Tibial artery (tissue), 4 donors: ENCODE measurements around the gene SEPSECS.

Source experiments
- DNase-seq, 2 donors: peaks; one replicate each; pipeline ENCODE4 v3.0.0-alpha.2; 2019
- H3K27ac ChIP-seq, 2 donors: fragments of 200-600 bp; sonication (generic) in 1 of 2; 1 replicate in 1 of 2; 2 replicates in 1 of 2; pipeline ENCODE4 v1.5.1; 2018 to 2019; ENCODE audit warnings: mild to moderate bottlenecking in 1 of 2
- H3K27me3 ChIP-seq, 2 donors: fragments of 200-600 bp; sonication (generic) in 1 of 2; one replicate each; pipeline versions ENCODE4 v1.5.1 to v1.6.0; 2016 to 2019
- H3K36me3 ChIP-seq, 3 donors: fragments of 200-600 bp; sonication (generic) in 2 of 3; one replicate each; pipeline ENCODE4 v1.5.1; 2016 to 2019; ENCODE audit warnings: mild to moderate bottlenecking in 2 of 3
- H3K4me1 ChIP-seq, 4 donors: fragments of 200-600 bp; sonication (generic) in 2 of 4; 1 replicate in 3 of 4; 2 replicates in 1 of 4; pipeline ENCODE4 v1.5.1; 2016 to 2019
- H3K4me3 ChIP-seq, 2 donors: fragments of 200-600 bp; sonication (generic) in 1 of 2; 1 replicate in 1 of 2; 2 replicates in 1 of 2; pipeline ENCODE4 v1.5.1; 2018 to 2019; ENCODE audit warnings: mild to moderate bottlenecking in 2 of 2
- H3K9me3 ChIP-seq, 3 donors: fragments of 200-600 bp; sonication (generic) in 1 of 3; one replicate each; pipeline ENCODE4 v1.5.1; 2016 to 2019
- CTCF ChIP-seq, 2 experiments: fragments of 200-600 bp in 1 of 2; fragments of 450-650 bp in 1 of 2; IDR thresholded peaks; one replicate each; pipeline ENCODE4 v1.5.1; 2017 to 2019; ENCODE audit warnings: antibody characterized with exemption in 2 of 2, mild to moderate bottlenecking in 1 of 2, moderate library complexity in 1 of 2
- intact Hi-C: fragments of 100-400 bp; cut with DNase I; formaldehyde crosslinking; loops from one replicate; pipeline ENCODE4 v1.15.0; 2023; ENCODE audit warnings: low total_unique reads

Gene SEPSECS

GRCh38 chr4:25184056-25184455 is 23.8 kb upstream of the SEPSECS start:
- no peak for DNase-seq
- Histone ChIP-seq H3K4me3 (no peak overlapping the region), H3K27me3 (no peaks in the 10 kb centered on the region), H3K36me3 (no peaks in the 10 kb centered on the region), H3K4me1 (no peaks in the 10 kb centered on the region), H3K9me3 (no peaks in the 10 kb centered on the region), H3K27ac (no peak overlapping the region)
- TF ChIP-seq CTCF (IDR thresholded peaks at IDR 0.05) = no peak
- intact Hi-C loops = no loop called here

- Histone ChIP-seq H3K4me3 (no peak overlapping the region), H3K27me3 (no peaks in the 10 kb centered on the region), H3K36me3 (no peaks in the 10 kb centered on the region), H3K9me3 (no peaks in the 10 kb centered on the region), H3K27ac (no peak overlapping the region), H3K4me1 (no peaks in the 10 kb centered on the region)
- DNase-seq = no peak
- no peak for TF ChIP-seq CTCF (IDR thresholded peaks at IDR 0.05)
- intact Hi-C loops = no loop called here
Observed at GRCh38 chr4:25182937-25183336, 22.7 kb upstream of the SEPSECS start.

GRCh38 chr4:25180524-25181131 is 20.4 kb upstream of the SEPSECS start:
- Histone ChIP-seq H3K36me3 (no peaks in the 10 kb centered on the region), H3K9me3 (no peaks in the 10 kb centered on the region), H3K27me3 (no peaks in the 10 kb centered on the region), H3K4me3 (no peak overlapping the region), H3K4me1 (no peaks in the 10 kb centered on the region), H3K27ac (no peak overlapping the region)
- intact Hi-C loops = no loop called here
- TF ChIP-seq CTCF (IDR thresholded peaks at IDR 0.05) = no peak
- no peak for DNase-seq

GRCh38 chr4:25178838-25179261 is 18.6 kb upstream of the SEPSECS start:
- intact Hi-C loops = no loop called here
- Histone ChIP-seq H3K27ac (no peak overlapping the region), H3K27me3 (no peaks in the 10 kb centered on the region), H3K4me1 (peaks cover 0 to 7% (median 5%) of the 10 kb centered on the region in 4 donors), H3K4me3 (no peak overlapping the region), H3K36me3 (no peaks in the 10 kb centered on the region), H3K9me3 (no peaks in the 10 kb centered on the region)
- DNase-seq = no peak
- TF ChIP-seq CTCF (IDR thresholded peaks at IDR 0.05) = no peak

GRCh38 chr4:25177147-25177546 is 16.9 kb upstream of the SEPSECS start:
- intact Hi-C loops = no loop called here
- no peak for TF ChIP-seq CTCF (IDR thresholded peaks at IDR 0.05)
- peaks cover 0 to 23% (median 16%) of the 10 kb centered on the region in 4 donors for H3K4me1 ChIP-seq
- no peak overlapping the region for H3K4me3 ChIP-seq
- H3K27ac ChIP-seq = no peak overlapping the region
- H3K27me3 ChIP-seq = no peaks in the 10 kb centered on the region
- H3K9me3 ChIP-seq = no peaks in the 10 kb centered on the region
- H3K36me3 ChIP-seq = no peaks in the 10 kb centered on the region
- no peak for DNase-seq

- intact Hi-C loops = loop anchor here (5.0 kb wide), 1 partner anchor 58 kb away; the partner anchor contains the start of gene PI4K2B
- no peaks in the 10 kb centered on the region for H3K27me3 ChIP-seq
- peaks cover 0 to 23% (median 16%) of the 10 kb centered on the region in 4 donors for H3K4me1 ChIP-seq
- DNase-seq = no peak
- H3K4me3 ChIP-seq = no peak overlapping the region
- no peak for TF ChIP-seq CTCF (IDR thresholded peaks at IDR 0.05)
- H3K9me3 ChIP-seq = no peaks in the 10 kb centered on the region
- peak overlapping the region; percentile 10 to 71 for H3K27ac ChIP-seq
- H3K36me3 ChIP-seq = no peaks in the 10 kb centered on the region
Observed at GRCh38 chr4:25174674-25175073, 14.4 kb upstream of the SEPSECS start.
